ENCODE data around the gene SGTA. TPM values are rescaled to one million over a fixed set of nuclear protein-coding genes. Genes with fewer than 3 reads are reported as not detected.

The SGTA gene
- total RNA-seq, 1 donor from 2014 or later: 29.8 TPM

- Histone ChIP-seq H3K4me3 (no peak overlapping the region), H3K36me3 (peaks cover 33 to 52% of the 10 kb centered on the region in 2 donors), H3K4me1 (no peaks in the 10 kb centered on the region), H3K9me3 (no peaks in the 10 kb centered on the region), H3K27ac (no peak overlapping the region), H3K27me3 (no peaks in the 10 kb centered on the region)
- intact Hi-C loops (cut with DNase I): no loop called here
- TF ChIP-seq CTCF (IDR thresholded peaks at IDR 0.05): no peak
- DNase-seq (ENCODE audit: low spot score in 2 of 2): no peak
Observed at GRCh38 chr19:2803486-2804155, 20.5 kb upstream of the SGTA start.

- Histone ChIP-seq H3K27me3 (no peaks in the 10 kb centered on the region), H3K27ac (no peak overlapping the region), H3K4me1 (no peaks in the 10 kb centered on the region), H3K36me3 (peaks cover 25 to 49% of the 10 kb centered on the region in 2 donors), H3K4me3 (no peak overlapping the region), H3K9me3 (no peaks in the 10 kb centered on the region)
- no peak for TF ChIP-seq CTCF (IDR thresholded peaks at IDR 0.05)
- DNase-seq (ENCODE audit: low spot score in 2 of 2): no peak
- intact Hi-C loops (cut with DNase I): no loop called here
Observed at GRCh38 chr19:2802826-2803225, 19.8 kb upstream of the SGTA start.

GRCh38 chr19:2800506-2800905 is 17.4 kb upstream of the SGTA start:
- intact Hi-C loops (cut with DNase I): no loop called here

GRCh38 chr19:2799273-2800020 is 16.4 kb upstream of the SGTA start:
- no peak for TF ChIP-seq CTCF (IDR thresholded peaks at IDR 0.05)
- H3K4me1 ChIP-seq: no peaks in the 10 kb centered on the region
- H3K27me3 ChIP-seq: no peaks in the 10 kb centered on the region
- H3K4me3 ChIP-seq: no peak overlapping the region
- H3K27ac ChIP-seq: no peak overlapping the region
- DNase-seq (ENCODE audit: low spot score in 2 of 2): no peak
- peaks cover 24 to 35% of the 10 kb centered on the region in 2 donors for H3K36me3 ChIP-seq
- intact Hi-C loops (cut with DNase I): no loop called here
- no peaks in the 10 kb centered on the region for H3K9me3 ChIP-seq

More at GRCh38 chr19:2800506-2800905, 17.4 kb upstream of the SGTA start:
- H3K4me1 ChIP-seq: no peaks in the 10 kb centered on the region
- H3K4me3 ChIP-seq: no peak overlapping the region
- TF ChIP-seq CTCF (IDR thresholded peaks at IDR 0.05): no peak
- no peak overlapping the region for H3K27ac ChIP-seq
- H3K36me3 ChIP-seq: peaks cover 19 to 44% of the 10 kb centered on the region in 2 donors
- no peaks in the 10 kb centered on the region for H3K9me3 ChIP-seq
- no peak for DNase-seq (ENCODE audit: low spot score in 2 of 2)
- H3K27me3 ChIP-seq: no peaks in the 10 kb centered on the region

GRCh38 chr19:2798733-2799132 is 15.7 kb upstream of the SGTA start:
- peaks cover 24 to 34% of the 10 kb centered on the region in 2 donors for H3K36me3 ChIP-seq
- H3K9me3 ChIP-seq: no peaks in the 10 kb centered on the region
- H3K27me3 ChIP-seq: no peaks in the 10 kb centered on the region
- DNase-seq (ENCODE audit: low spot score in 2 of 2): no peak
- H3K4me3 ChIP-seq: no peak overlapping the region
- no peak for TF ChIP-seq CTCF (IDR thresholded peaks at IDR 0.05)
- intact Hi-C loops (cut with DNase I): no loop called here
- no peaks in the 10 kb centered on the region for H3K4me1 ChIP-seq
- no peak overlapping the region for H3K27ac ChIP-seq

Measured in ascending aorta (tissue), 2 donors.